ENCODE measurements around the gene ZNF688.

- no peak for TF ChIP-seq CTCF (IDR thresholded peaks at IDR 0.05)
- no peak for TF ChIP-seq POLR2A (IDR thresholded peaks at IDR 0.05)
Measured at GRCh38 chr16:30552956-30553355, 18.6 kb downstream of the ZNF688 start.
